Keratinocyte (primary cell): ENCODE data around the gene UPK3B. TPM values are rescaled to one million over a fixed set of nuclear protein-coding genes. Genes with fewer than 3 reads are reported as not detected.
"Not testable (repeated sequence)": the region's sequence is repeated elsewhere in the genome, so short reads cannot be mapped to it uniquely, and the experiment has no call there.

Experiments used
- DNase-seq: peaks from one replicate; pipeline ENCODE4 v3.0.0-alpha.2; 2011; ENCODE audit warnings: low read depth, missing footprints, low spot score
- FAIRE-seq: peaks from 2 replicates; lab custom pipeline; 2011; peaks lifted over from hg19 to GRCh38; lab: Jason Lieb, UNC
- H2AFZ ChIP-seq: 2 replicates; pipeline ENCODE4 v1.6.0; 2012; ENCODE audit warnings: low read length, control low read depth, inconsistent platforms; ENCODE audit not compliant: control insufficient read depth
- H3K27ac ChIP-seq: 2 replicates; pipeline ENCODE4 v1.5.1; 2011; ENCODE audit warnings: low read length; ENCODE audit not compliant: control insufficient read depth, insufficient read depth
- H3K27me3 ChIP-seq: 3 replicates; pipeline ENCODE4 v1.6.0; 2011; ENCODE audit warnings: low read length; ENCODE audit not compliant: control insufficient read depth, insufficient read depth; ENCODE audit errors: extremely low read depth
- H3K36me3 ChIP-seq, 2 experiments: 2 replicates in 1 of 2; 3 replicates in 1 of 2; pipeline ENCODE4 v1.5.1; 2011; ENCODE audit warnings: low read length in 2 of 2, mild to moderate bottlenecking in 1 of 2; ENCODE audit not compliant: control insufficient read depth in 2 of 2, insufficient read depth in 2 of 2; ENCODE audit errors: extremely low read depth in 1 of 2
- H3K4me1 ChIP-seq: 3 replicates; pipeline ENCODE4 v1.5.1; 2011; ENCODE audit warnings: low read length; ENCODE audit not compliant: control insufficient read depth, insufficient read depth; ENCODE audit errors: extremely low read depth
- H3K4me2 ChIP-seq: 3 replicates; pipeline ENCODE4 v1.6.0; 2011; ENCODE audit warnings: low read depth, low read length; ENCODE audit not compliant: control insufficient read depth, insufficient read depth; ENCODE audit errors: extremely low read depth
- H3K4me3 ChIP-seq, 3 experiments: fragments of 200-600 bp in 1 of 3; sonication (generic) in 1 of 3; 2 replicates in 2 of 3; 3 replicates in 1 of 3; pipeline ENCODE4 v1.5.1; 2011 to 2016; ENCODE audit warnings: low read length in 3 of 3, mild to moderate bottlenecking in 3 of 3, control low read depth in 2 of 3, inconsistent platforms in 1 of 3, low read depth in 1 of 3, mixed read lengths in 1 of 3, mixed run types in 1 of 3, moderate library complexity in 1 of 3; ENCODE audit not compliant: control insufficient read depth in 2 of 3, insufficient read depth in 2 of 3; ENCODE audit errors: extremely low read depth in 1 of 3
- H3K79me2 ChIP-seq: 2 replicates; pipeline ENCODE4 v1.6.0; 2012; ENCODE audit warnings: low read length; ENCODE audit not compliant: control insufficient read depth, insufficient read depth
- H3K9ac ChIP-seq: 3 replicates; pipeline ENCODE4 v1.6.0; 2011; ENCODE audit warnings: low read length; ENCODE audit not compliant: control insufficient read depth, insufficient read depth; ENCODE audit errors: extremely low read depth
- H3K9me1 ChIP-seq: 3 replicates; pipeline ENCODE4 v1.6.0; 2011; ENCODE audit warnings: low read length; ENCODE audit not compliant: control insufficient read depth, insufficient read depth; ENCODE audit errors: extremely low read depth
- H3K9me3 ChIP-seq: 2 replicates; pipeline ENCODE4 v1.5.1; 2012; ENCODE audit warnings: low read depth, low read length; ENCODE audit not compliant: control insufficient read depth
- H4K20me1 ChIP-seq: 3 replicates; pipeline ENCODE4 v1.6.0; 2011; ENCODE audit warnings: low read length; ENCODE audit not compliant: control insufficient read depth, insufficient read depth; ENCODE audit errors: extremely low read depth
- dilution Hi-C: fragments of 300-500 bp; cut with MboI; formaldehyde crosslinking; loops from one replicate; pipeline ENCODE4 v1.7.0; 2020; ENCODE audit warnings: low sequenced_read_pairs; ENCODE audit not compliant: extremely low pct_ligation_motif_present
- polyA plus RNA-seq, 5 experiments: library from polyadenylated mRNA; depleted of rRNA in 3 of 5; stranded (reverse) in 3 of 5; stranded (forward) in 1 of 5; unstranded in 1 of 5; fragments of >200 nt; gene quantifications; 1 replicate in 1 of 5; 2 replicates in 3 of 5; 3 replicates in 1 of 5; pipeline versions ENCODE4 v1.2.1 to v1.2.3, GENCODE V29; 2011 to 2012; ENCODE audit warnings: missing spikeins in 2 of 5, low read depth in 1 of 5, low replicate concordance in 1 of 5

Gene UPK3B
- polyA plus RNA-seq, 1 donor (not counting 4 experiments of a cell fraction or from before 2014, with no cell fraction given): 2.6 TPM

- H4K20me1 ChIP-seq, H3K4me2 ChIP-seq, dilution Hi-C loops, H3K36me3 ChIP-seq, FAIRE-seq, DNase-seq, H2AFZ ChIP-seq, H3K79me2 ChIP-seq, H3K9me3 ChIP-seq, H3K4me3 ChIP-seq, H3K4me1 ChIP-seq, H3K9ac ChIP-seq, H3K27me3 ChIP-seq, H3K27ac ChIP-seq, H3K9me1 ChIP-seq: not testable (repeated sequence)
These were observed 15.8 kb downstream of the UPK3B start for GRCh38 chr7:76526183-76526582.

DNA sequence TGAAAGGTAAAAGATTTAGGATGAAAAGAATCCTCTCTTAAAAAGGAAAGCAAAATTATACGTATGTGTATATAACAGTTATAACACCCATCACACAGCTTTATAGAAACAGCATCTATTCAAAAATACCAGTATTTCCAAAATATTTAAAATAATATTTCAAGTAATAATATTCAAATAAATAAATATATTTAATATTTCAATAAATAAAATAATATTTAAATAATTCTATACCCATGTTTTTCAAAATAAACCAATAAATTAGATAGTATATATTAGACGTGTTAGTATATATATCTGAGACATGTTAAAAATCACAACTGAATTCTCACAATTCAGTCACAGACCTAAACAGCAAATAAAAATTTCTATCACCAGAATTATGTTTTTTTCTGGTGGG is 21.3 kb downstream of the UPK3B start:
- FAIRE-seq, H2AFZ ChIP-seq, H3K79me2 ChIP-seq, H3K4me1 ChIP-seq, H3K9me3 ChIP-seq, DNase-seq, H3K4me2 ChIP-seq, H3K27ac ChIP-seq, H3K9me1 ChIP-seq, H4K20me1 ChIP-seq, dilution Hi-C loops, H3K27me3 ChIP-seq, H3K9ac ChIP-seq, H3K4me3 ChIP-seq, H3K36me3 ChIP-seq: not testable (repeated sequence)

- H3K9me3 ChIP-seq, H3K4me3 ChIP-seq, H3K27me3 ChIP-seq, H3K9me1 ChIP-seq, H4K20me1 ChIP-seq, H3K4me2 ChIP-seq, DNase-seq, H3K9ac ChIP-seq, H3K4me1 ChIP-seq, H3K79me2 ChIP-seq, FAIRE-seq, H3K27ac ChIP-seq, H3K36me3 ChIP-seq, dilution Hi-C loops, H2AFZ ChIP-seq: not testable (repeated sequence)
These were observed 32.8 kb downstream of the UPK3B start, which contains the start of gene SPDYE16 for GRCh38 chr7:76543197-76543596. SPDYE16 (minus strand) TSS chr7:76543297; CDS start chr7:76541459, 1,838 bp downstream.

DNA sequence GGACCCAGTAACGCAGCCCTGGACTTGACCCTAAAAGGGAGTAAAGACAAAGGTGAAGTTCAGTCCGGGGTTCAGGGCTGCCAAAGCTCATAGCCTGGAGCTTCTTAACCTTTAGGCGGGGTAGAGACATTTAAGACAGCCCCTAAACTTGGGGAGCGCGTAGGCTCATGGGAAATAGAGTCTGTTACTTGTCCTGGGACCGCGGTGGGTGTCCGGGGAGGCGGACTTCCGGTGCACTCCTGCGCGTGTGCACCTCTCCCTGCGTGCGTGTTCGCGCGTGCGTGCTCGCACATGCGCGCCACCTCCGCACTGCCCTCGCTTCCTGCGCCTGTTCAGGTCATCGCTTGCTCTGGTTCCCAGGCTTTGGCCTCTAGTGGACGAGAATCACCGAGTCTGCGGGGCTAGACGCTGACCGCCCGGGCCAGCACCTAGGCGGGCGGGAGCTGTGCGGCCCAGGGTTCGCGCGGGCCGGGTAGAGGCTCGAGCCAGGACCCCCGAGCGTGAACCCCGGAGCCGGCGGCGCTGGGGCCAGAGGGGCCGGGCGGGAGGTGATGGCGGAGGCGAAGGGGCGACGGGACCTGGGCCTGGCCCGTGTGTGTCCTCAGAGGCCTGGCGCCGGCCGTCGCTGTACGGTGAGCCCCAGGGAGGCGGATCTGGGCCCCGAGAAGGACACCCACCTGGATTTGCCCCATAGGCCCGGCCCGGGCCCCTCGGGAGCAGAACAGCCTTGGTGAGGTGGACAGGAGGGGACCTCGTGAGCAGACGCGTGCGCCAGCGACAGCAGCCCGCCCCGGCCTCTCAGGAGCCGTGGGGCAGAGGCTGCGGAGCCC is 38.9 kb downstream of the UPK3B start:
- H3K9me1 ChIP-seq, dilution Hi-C loops, H3K9me3 ChIP-seq, H3K36me3 ChIP-seq, H3K27me3 ChIP-seq, FAIRE-seq, H3K4me1 ChIP-seq, H4K20me1 ChIP-seq: not testable (repeated sequence)
- H3K79me2 ChIP-seq: peaks cover 30% of the 10 kb centered on the region
- peak overlapping the region; percentile 91 for H3K9ac ChIP-seq
- H3K27ac ChIP-seq: peak overlapping the region; percentile 53
- peak overlapping the region; percentile 78 for H2AFZ ChIP-seq
- peak; percentile 28 for DNase-seq
- H3K4me3 ChIP-seq: peak overlapping the region; percentile 64 to 77 (median 75)
- H3K4me2 ChIP-seq: peak overlapping the region; percentile 60

GRCh38 chr7:76549855-76550248 is 39.5 kb downstream of the UPK3B start:
- H3K4me3 ChIP-seq: peak overlapping the region; percentile 64 to 77 (median 75)
- H3K4me2 ChIP-seq: peak overlapping the region; percentile 64
- DNase-seq, H3K36me3 ChIP-seq, H3K9me1 ChIP-seq, H2AFZ ChIP-seq, H3K4me1 ChIP-seq, H3K27me3 ChIP-seq, H4K20me1 ChIP-seq, H3K9me3 ChIP-seq, dilution Hi-C loops, FAIRE-seq: not testable (repeated sequence)
- peaks cover 35% of the 10 kb centered on the region for H3K79me2 ChIP-seq
- peak overlapping the region; percentile 91 for H3K9ac ChIP-seq
- peak overlapping the region; percentile 53 for H3K27ac ChIP-seq
